ENCODE results near the gene PDCD11.

The PDCD11 gene

DNA sequence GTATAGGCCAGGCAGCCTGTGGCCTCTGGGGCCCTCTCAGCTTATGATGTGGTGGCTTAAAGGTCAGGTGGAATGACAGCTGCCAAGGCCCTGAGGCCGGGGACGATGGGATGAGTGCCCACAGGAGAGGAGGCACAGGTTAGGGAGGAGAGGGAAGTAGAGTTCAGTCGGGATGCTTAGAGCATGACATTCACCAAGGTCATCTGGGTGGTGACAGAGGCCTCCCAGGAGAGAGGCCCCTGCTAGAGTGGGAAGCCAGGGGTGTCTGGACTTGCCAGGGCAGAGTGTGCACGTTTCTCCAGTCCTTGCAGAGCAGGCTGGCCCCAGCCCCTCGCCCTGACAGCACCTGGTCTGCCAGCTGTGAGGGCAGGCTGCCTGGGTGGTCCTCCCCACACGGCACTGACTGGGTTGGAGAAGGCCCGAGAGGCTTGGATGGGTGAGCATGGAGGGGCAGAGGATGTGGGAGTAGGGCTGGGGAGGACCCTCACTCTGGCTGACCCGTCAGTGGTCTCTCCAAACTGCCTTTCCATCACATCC is 60.8 kb downstream of the PDCD11 start:
- no peaks in the 10 kb centered on the region for H3K27me3 ChIP-seq (ENCODE audit: control insufficient read depth in 1 of 2, insufficient read depth in 2 of 2, low read length in 2 of 2)
- no peak overlapping the region for H3K9ac ChIP-seq (ENCODE audit: low read depth in 1 of 2, low read length in 2 of 2)
- H3K27ac ChIP-seq (ENCODE audit: low read depth, low read length): no peak overlapping the region
- peaks cover 4 to 8% of the 10 kb centered on the region in 2 donors for H3K4me1 ChIP-seq (ENCODE audit: control insufficient read depth in 1 of 2, insufficient read depth in 2 of 2, low read length in 2 of 2)
- H3K4me3 ChIP-seq (ENCODE audit: low read depth in 1 of 2, low read length in 2 of 2): no peak overlapping the region
- no peaks in the 10 kb centered on the region for H3K36me3 ChIP-seq (ENCODE audit: control insufficient read depth in 1 of 2, insufficient read depth in 2 of 2, low read length in 2 of 2)
- no peaks in the 10 kb centered on the region for H3K9me3 ChIP-seq (ENCODE audit: control insufficient read depth in 1 of 2, low read length in 2 of 2)

DNA sequence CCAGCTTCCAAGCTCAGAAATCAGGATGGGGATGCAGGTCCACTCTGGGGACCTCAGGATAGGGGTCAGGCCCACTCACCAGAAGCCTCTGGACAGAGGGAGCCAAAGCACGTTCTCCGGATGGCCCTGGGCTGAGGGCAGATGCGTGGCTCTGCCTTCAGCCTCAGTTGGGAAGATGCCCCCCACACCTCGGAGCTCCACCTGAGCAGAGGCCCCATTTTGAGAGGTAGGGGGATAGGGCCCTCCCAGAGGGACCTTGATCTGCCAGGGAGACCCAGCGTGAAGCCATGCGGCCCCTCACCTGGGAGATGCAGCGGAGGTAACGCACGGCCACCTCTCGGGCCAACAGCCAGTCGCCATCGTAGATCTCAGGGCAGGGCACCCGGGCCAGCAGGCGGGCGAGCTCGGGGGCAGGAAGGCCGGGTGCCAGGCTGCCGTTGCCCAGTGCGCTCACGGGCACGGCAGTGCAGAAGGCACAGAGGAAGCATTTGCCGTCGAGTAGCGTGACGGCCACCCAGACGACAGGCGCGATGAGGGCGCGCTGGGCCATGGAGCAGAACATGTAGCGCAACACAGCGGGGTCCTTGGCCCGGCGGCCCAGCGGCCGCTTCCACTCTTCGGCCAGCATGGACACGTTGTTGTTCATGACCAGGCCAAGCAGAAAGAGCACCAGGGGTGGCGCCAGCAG is 61.6 kb downstream of the PDCD11 start:
- H3K4me3 ChIP-seq (ENCODE audit: low read depth in 1 of 2, low read length in 2 of 2): no peak overlapping the region
- H3K4me1 ChIP-seq (ENCODE audit: control insufficient read depth in 1 of 2, insufficient read depth in 2 of 2, low read length in 2 of 2): no peaks in the 10 kb centered on the region
- no peak overlapping the region for H3K27ac ChIP-seq (ENCODE audit: low read depth, low read length)
- H3K9ac ChIP-seq (ENCODE audit: low read depth in 1 of 2, low read length in 2 of 2): no peak overlapping the region
- H3K9me3 ChIP-seq (ENCODE audit: control insufficient read depth in 1 of 2, low read length in 2 of 2): no peaks in the 10 kb centered on the region
- no peaks in the 10 kb centered on the region for H3K27me3 ChIP-seq (ENCODE audit: control insufficient read depth in 1 of 2, insufficient read depth in 2 of 2, low read length in 2 of 2)
- H3K36me3 ChIP-seq (ENCODE audit: control insufficient read depth in 1 of 2, insufficient read depth in 2 of 2, low read length in 2 of 2): no peaks in the 10 kb centered on the region

DNA sequence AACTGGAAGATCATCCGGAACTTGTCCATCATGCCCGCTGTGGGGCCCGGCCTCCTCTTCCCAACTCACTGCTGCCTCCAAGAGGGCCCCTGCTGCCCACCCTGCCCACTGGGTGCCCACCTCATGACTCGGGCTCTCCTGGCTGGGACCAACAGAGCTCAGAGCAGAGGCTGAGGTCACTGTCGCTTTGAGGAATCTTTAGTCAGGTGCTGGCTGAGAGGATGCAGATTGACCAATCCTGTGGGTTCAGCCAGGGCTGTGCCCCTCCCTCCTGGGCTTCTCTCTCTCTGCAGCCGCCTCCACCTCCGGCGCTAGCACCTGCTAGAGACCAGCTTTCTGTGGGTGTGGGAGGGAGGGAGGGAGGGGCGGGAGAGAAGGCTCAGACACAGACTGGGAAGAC is 62.3 kb downstream of the PDCD11 start, which contains the start of gene CALHM1:
Gene CALHM1, minus strand, starts transcription at position 181 of the 400 bp plus-strand sequence. Its CDS starts 149 bp downstream, at position 32.
- H3K4me1 ChIP-seq (ENCODE audit: control insufficient read depth in 1 of 2, insufficient read depth in 2 of 2, low read length in 2 of 2): no peaks in the 10 kb centered on the region
- no peak within 1 kb of the TSS for H3K4me3 ChIP-seq (ENCODE audit: low read depth in 1 of 2, low read length in 2 of 2)
- no peak within 1 kb of the TSS for H3K27ac ChIP-seq (ENCODE audit: low read depth, low read length)
- H3K9ac ChIP-seq (ENCODE audit: low read depth in 1 of 2, low read length in 2 of 2): no peak within 1 kb of the TSS
- no peaks in the 10 kb centered on the region for H3K9me3 ChIP-seq (ENCODE audit: control insufficient read depth in 1 of 2, low read length in 2 of 2)
- H3K27me3 ChIP-seq (ENCODE audit: control insufficient read depth in 1 of 2, insufficient read depth in 2 of 2, low read length in 2 of 2): no peaks in the 10 kb centered on the region
- no peaks in the 10 kb centered on the region for H3K36me3 ChIP-seq (ENCODE audit: control insufficient read depth in 1 of 2, insufficient read depth in 2 of 2, low read length in 2 of 2)

DNA sequence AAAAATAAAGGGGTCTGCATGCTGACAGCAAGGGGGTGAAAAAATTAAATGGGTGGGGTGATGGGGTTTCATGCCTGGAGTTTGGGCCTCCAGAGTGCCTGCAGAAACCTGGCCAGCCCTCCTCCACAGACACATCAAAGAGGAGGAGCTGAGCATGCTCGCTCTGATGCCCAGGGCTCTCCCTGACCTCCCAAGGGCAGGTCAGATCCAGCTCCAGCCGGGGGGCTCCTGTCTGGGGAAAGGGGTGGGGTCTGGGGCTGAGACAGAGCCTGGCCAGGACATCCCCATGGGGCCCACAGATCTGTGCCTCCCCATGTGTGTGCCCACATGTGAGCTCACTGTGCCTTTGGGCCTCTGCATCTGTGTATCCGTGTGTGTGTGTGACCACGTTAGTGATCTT is 63.2 kb downstream of the PDCD11 start:
- Histone ChIP-seq H3K9me3 (ENCODE audit: control insufficient read depth in 1 of 2, low read length in 2 of 2) (no peaks in the 10 kb centered on the region), H3K27ac (ENCODE audit: low read depth, low read length) (no peak overlapping the region), H3K4me1 (ENCODE audit: control insufficient read depth in 1 of 2, insufficient read depth in 2 of 2, low read length in 2 of 2) (no peaks in the 10 kb centered on the region), H3K27me3 (ENCODE audit: control insufficient read depth in 1 of 2, insufficient read depth in 2 of 2, low read length in 2 of 2) (no peaks in the 10 kb centered on the region), H3K9ac (ENCODE audit: low read depth in 1 of 2, low read length in 2 of 2) (no peak overlapping the region), H3K36me3 (ENCODE audit: control insufficient read depth in 1 of 2, insufficient read depth in 2 of 2, low read length in 2 of 2) (no peaks in the 10 kb centered on the region), H3K4me3 (ENCODE audit: low read depth in 1 of 2, low read length in 2 of 2) (no peak overlapping the region)

DNA sequence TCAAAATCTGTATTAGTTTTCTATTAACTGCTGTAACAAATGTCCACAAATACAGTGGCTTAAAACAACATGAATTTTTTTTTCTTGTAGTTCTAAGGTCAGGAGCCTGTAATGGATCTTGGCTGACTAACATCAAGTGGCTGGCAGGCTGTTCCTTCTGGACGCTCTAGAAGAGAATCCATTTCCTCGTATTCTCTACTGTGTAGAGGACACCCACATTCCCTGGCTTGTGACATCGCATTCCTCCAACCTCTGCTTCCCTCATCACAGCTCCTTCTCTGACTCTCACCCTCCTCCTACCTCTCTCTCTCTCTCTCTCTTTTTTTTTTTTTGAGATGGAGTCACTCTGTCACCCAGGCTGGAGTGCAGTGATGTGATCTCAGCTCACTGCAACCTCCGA is 67.1 kb downstream of the PDCD11 start:
- Histone ChIP-seq H3K36me3 (ENCODE audit: control insufficient read depth in 1 of 2, insufficient read depth in 2 of 2, low read length in 2 of 2) (no peaks in the 10 kb centered on the region), H3K4me3 (ENCODE audit: low read depth in 1 of 2, low read length in 2 of 2) (no peak overlapping the region), H3K27me3 (ENCODE audit: control insufficient read depth in 1 of 2, insufficient read depth in 2 of 2, low read length in 2 of 2) (no peaks in the 10 kb centered on the region), H3K9me3 (ENCODE audit: control insufficient read depth in 1 of 2, low read length in 2 of 2) (no peaks in the 10 kb centered on the region), H3K9ac (ENCODE audit: low read depth in 1 of 2, low read length in 2 of 2) (no peak overlapping the region), H3K4me1 (ENCODE audit: control insufficient read depth in 1 of 2, insufficient read depth in 2 of 2, low read length in 2 of 2) (peaks cover 0 to 4% of the 10 kb centered on the region in 2 donors), H3K27ac (ENCODE audit: low read depth, low read length) (no peak overlapping the region)

DNA sequence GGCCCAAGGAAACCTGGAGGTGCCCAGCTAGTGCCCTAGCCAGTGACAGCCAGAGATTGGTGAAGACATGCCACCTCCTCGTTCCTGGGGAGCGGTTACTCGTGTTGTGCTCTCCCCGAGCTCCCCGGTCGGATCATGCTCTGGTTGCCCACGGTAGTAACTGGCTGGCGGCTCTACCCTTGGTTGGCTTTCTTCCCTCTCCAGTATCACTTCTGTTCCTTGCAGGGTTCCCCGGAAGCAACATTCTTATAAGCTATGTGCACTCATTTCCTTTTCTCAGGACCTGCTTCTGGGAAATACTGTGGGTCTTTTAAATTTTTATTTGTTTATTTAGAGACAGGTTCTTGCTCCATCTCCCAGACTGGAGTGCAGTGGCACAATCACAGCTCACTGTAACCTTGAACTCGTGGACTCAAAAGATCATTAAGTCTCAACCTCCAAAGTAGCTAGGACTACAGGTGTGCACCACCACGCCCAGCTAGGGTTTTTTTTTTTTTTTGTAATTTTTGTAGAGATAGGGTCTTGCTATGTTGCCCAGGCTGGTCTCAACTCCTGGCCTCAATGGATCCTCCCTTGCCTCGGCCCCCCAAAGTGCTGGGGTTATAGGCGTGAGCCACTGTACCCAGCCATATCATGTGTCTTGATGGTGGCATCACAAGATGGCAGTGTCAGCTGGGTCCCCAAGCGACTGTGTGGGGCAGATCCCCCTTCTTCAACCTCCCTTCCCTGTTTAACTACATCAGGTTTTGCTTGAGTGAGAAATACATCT is 69.2 kb downstream of the PDCD11 start:
- no peak overlapping the region for H3K27ac ChIP-seq (ENCODE audit: low read depth, low read length)
- H3K4me3 ChIP-seq (ENCODE audit: low read depth in 1 of 2, low read length in 2 of 2): no peak overlapping the region
- no peaks in the 10 kb centered on the region for H3K36me3 ChIP-seq (ENCODE audit: control insufficient read depth in 1 of 2, insufficient read depth in 2 of 2, low read length in 2 of 2)
- no peaks in the 10 kb centered on the region for H3K9me3 ChIP-seq (ENCODE audit: control insufficient read depth in 1 of 2, low read length in 2 of 2)
- H3K4me1 ChIP-seq (ENCODE audit: control insufficient read depth in 1 of 2, insufficient read depth in 2 of 2, low read length in 2 of 2): peaks cover 1 to 7% of the 10 kb centered on the region in 2 donors
- H3K9ac ChIP-seq (ENCODE audit: low read depth in 1 of 2, low read length in 2 of 2): no peak overlapping the region
- no peaks in the 10 kb centered on the region for H3K27me3 ChIP-seq (ENCODE audit: control insufficient read depth in 1 of 2, insufficient read depth in 2 of 2, low read length in 2 of 2)

DNA sequence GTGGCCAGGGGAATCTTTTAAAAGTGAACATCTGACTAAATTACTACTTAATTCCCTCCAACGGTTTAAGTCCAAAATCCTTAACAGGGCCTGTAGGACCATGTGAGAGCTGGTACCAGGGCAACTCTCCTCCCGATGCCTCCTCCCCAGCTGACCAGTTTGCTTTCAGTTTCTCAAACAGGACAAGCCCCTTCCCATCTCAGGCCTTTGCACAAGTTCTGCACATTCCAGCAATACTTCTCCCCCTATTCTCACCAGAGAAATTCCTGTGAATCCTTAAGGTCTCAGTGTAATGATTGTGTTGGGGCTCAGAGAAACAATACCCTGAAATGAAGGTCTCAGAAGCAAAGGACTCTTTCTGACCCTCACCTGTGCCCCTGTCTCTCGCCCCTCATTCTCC is 70.3 kb downstream of the PDCD11 start:
- H3K36me3 ChIP-seq (ENCODE audit: control insufficient read depth in 1 of 2, insufficient read depth in 2 of 2, low read length in 2 of 2): no peaks in the 10 kb centered on the region
- no peak overlapping the region for H3K9ac ChIP-seq (ENCODE audit: low read depth in 1 of 2, low read length in 2 of 2)
- no peak overlapping the region for H3K4me3 ChIP-seq (ENCODE audit: low read depth in 1 of 2, low read length in 2 of 2)
- H3K27me3 ChIP-seq (ENCODE audit: control insufficient read depth in 1 of 2, insufficient read depth in 2 of 2, low read length in 2 of 2): no peaks in the 10 kb centered on the region
- no peaks in the 10 kb centered on the region for H3K9me3 ChIP-seq (ENCODE audit: control insufficient read depth in 1 of 2, low read length in 2 of 2)
- no peak overlapping the region for H3K27ac ChIP-seq (ENCODE audit: low read depth, low read length)
- H3K4me1 ChIP-seq (ENCODE audit: control insufficient read depth in 1 of 2, insufficient read depth in 2 of 2, low read length in 2 of 2): peaks cover 6 to 18% of the 10 kb centered on the region in 2 donors

DNA sequence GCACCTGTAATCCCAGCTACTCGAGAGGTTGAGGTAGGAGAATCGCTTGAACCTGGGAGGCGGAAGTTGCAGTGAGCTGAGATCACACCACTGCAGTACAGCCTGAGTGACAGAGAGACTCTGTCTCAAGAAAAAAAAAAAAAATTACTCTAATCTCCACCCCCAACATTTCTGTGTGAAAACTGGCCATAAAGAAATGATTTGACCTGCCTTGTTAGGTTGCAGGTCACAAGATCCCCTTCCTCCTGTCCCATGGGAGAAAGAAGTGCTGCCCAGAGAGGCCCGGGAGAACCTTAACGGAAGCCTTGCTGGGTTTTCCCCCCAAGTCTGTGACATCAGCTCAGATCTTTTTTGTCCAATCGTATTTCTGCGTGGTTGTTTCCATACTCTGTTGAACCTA is 71.0 kb downstream of the PDCD11 start:
- H3K4me1 ChIP-seq (ENCODE audit: control insufficient read depth in 1 of 2, insufficient read depth in 2 of 2, low read length in 2 of 2): peaks cover 11 to 22% of the 10 kb centered on the region in 2 donors
- no peak overlapping the region for H3K9ac ChIP-seq (ENCODE audit: low read depth in 1 of 2, low read length in 2 of 2)

DNA sequence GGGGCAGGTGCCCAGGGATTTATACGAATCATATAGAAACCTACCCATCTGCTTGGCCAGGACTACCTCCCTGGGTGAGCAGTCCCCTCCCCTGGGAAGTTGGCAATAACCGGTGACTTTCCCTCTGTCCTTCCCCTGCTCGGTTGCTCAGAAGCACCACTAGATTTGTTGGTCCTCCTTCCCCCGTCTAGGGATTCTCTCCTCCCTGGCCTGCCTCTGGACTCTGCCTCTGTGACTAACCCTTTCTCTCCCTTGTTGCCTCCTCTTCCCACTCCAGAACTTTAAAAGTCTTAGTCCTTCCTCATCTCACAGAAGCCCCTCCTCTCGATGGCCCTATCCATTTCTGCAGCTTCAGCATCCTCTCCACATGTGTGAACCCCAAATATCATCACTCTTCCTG is 72.8 kb downstream of the PDCD11 start:
- no peaks in the 10 kb centered on the region for H3K9me3 ChIP-seq (ENCODE audit: control insufficient read depth in 1 of 2, low read length in 2 of 2)

More for the DNA sequence above, 71.0 kb downstream of the PDCD11 start:
- H3K36me3 ChIP-seq (ENCODE audit: control insufficient read depth in 1 of 2, insufficient read depth in 2 of 2, low read length in 2 of 2): no peaks in the 10 kb centered on the region
- no peaks in the 10 kb centered on the region for H3K27me3 ChIP-seq (ENCODE audit: control insufficient read depth in 1 of 2, insufficient read depth in 2 of 2, low read length in 2 of 2)
- no peak overlapping the region for H3K27ac ChIP-seq (ENCODE audit: low read depth, low read length)
- no peak overlapping the region for H3K4me3 ChIP-seq (ENCODE audit: low read depth in 1 of 2, low read length in 2 of 2)
- H3K9me3 ChIP-seq (ENCODE audit: control insufficient read depth in 1 of 2, low read length in 2 of 2): no peaks in the 10 kb centered on the region

More for the DNA sequence above, 72.8 kb downstream of the PDCD11 start:
- Histone ChIP-seq H3K9ac (ENCODE audit: low read depth in 1 of 2, low read length in 2 of 2) (no peak overlapping the region), H3K4me1 (ENCODE audit: control insufficient read depth in 1 of 2, insufficient read depth in 2 of 2, low read length in 2 of 2) (peaks cover 11 to 22% of the 10 kb centered on the region in 2 donors), H3K27me3 (ENCODE audit: control insufficient read depth in 1 of 2, insufficient read depth in 2 of 2, low read length in 2 of 2) (no peaks in the 10 kb centered on the region), H3K4me3 (ENCODE audit: low read depth in 1 of 2, low read length in 2 of 2) (no peak overlapping the region), H3K36me3 (ENCODE audit: control insufficient read depth in 1 of 2, insufficient read depth in 2 of 2, low read length in 2 of 2) (no peaks in the 10 kb centered on the region), H3K27ac (ENCODE audit: low read depth, low read length) (no peak overlapping the region)
